GM19099 (cell line): Measurements from ENCODE around the gene MSH3.

Experiments used
- POLR2A ChIP-seq: IDR thresholded peaks from 3 replicates; pipeline ENCODE4 v1.6.1; 2011; ENCODE audit warnings: low read depth; ENCODE audit not compliant: insufficient read length; ENCODE audit errors: extremely low read depth

The MSH3 gene

GRCh38 chr5:80837679-80838078 lies 183.2 kb downstream of the MSH3 start:
- no peak for TF ChIP-seq POLR2A

- TF ChIP-seq POLR2A, result no peak
Observed at GRCh38 chr5:80852331-80853245, 198.1 kb downstream of the MSH3 start.

- TF ChIP-seq POLR2A, result no peak
Observed at GRCh38 chr5:80853413-80853812, 199.0 kb downstream of the MSH3 start.

- no peak for TF ChIP-seq POLR2A
Observed at GRCh38 chr5:80854583-80854982, 200.1 kb downstream of the MSH3 start.

GRCh38 chr5:80860924-80861613 lies 206.6 kb downstream of the MSH3 start:
- no peak for TF ChIP-seq POLR2A

GRCh38 chr5:80863708-80864107 lies 209.3 kb downstream of the MSH3 start:
- no peak for TF ChIP-seq POLR2A

- TF ChIP-seq POLR2A, result no peak
Observed at GRCh38 chr5:80864109-80864508, 209.7 kb downstream of the MSH3 start.

GRCh38 chr5:80864706-80865435 lies 210.4 kb downstream of the MSH3 start:
- no peak for TF ChIP-seq POLR2A

GRCh38 chr5:80865551-80865950 lies 211.1 kb downstream of the MSH3 start:
- TF ChIP-seq POLR2A, result no peak

- no peak for TF ChIP-seq POLR2A
Observed at GRCh38 chr5:80866371-80866770, 211.9 kb downstream of the MSH3 start.

GRCh38 chr5:80867233-80867632 lies 212.8 kb downstream of the MSH3 start:
- TF ChIP-seq POLR2A, result no peak

- no peak for TF ChIP-seq POLR2A
Observed at GRCh38 chr5:80870442-80870841, 216.0 kb downstream of the MSH3 start.

GRCh38 chr5:80871541-80871961 lies 217.1 kb downstream of the MSH3 start:
- TF ChIP-seq POLR2A, result no peak

- no peak for TF ChIP-seq POLR2A
Observed at GRCh38 chr5:80874162-80874561, 219.7 kb downstream of the MSH3 start.

- TF ChIP-seq POLR2A, result no peak
Observed at GRCh38 chr5:80877592-80877991, 223.1 kb downstream of the MSH3 start.
